GM21619 (cell line): Measurements from ENCODE around the gene CDCA3.

Experiments used
- ATAC-seq: cut with Tn5 transposase; IDR thresholded peaks from one replicate; pipeline ENCODE4 v1.9.1; 2021; ENCODE audit not compliant: unreplicated experiment

Gene CDCA3

GRCh38 chr12:6833189-6833890 lies 17.7 kb downstream of the CDCA3 start:
- no peak for ATAC-seq

GRCh38 chr12:6832125-6832524 lies 19.0 kb downstream of the CDCA3 start:
- ATAC-seq: no peak

GRCh38 chr12:6831450-6831995 lies 19.6 kb downstream of the CDCA3 start:
- no peak for ATAC-seq

GRCh38 chr12:6830999-6831398 lies 20.1 kb downstream of the CDCA3 start:
- no peak for ATAC-seq

DNA sequence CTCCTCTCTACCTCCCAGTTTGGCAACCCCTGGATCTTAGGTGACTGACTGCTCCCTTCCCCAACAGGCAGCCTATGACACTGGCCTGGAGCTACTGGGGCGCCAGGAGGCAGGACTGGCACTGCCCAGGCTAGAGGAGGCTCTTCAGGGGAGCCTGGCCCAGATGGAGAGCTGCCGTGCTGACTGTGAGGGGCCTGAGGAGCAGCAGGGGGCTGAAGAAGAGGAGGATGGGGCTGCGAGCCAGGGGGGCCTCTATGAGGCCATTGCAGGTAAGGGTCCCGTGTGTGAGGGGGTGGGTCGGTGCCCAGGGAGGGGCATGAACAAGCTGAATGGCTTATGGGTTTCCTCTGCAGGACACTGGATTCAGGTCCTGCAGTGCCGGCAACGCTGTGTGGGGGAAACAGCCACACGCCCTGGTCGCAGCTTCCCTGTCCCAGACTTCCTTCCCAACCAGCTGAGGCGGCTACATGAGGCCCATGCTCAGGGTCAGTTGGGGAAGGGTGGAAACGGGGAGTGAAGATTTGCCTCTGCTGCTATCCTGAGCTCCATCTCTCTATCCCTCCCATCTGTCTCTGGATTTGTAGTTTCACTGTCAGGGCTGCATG lies 20.7 kb downstream of the CDCA3 start:
- no peak for ATAC-seq

DNA sequence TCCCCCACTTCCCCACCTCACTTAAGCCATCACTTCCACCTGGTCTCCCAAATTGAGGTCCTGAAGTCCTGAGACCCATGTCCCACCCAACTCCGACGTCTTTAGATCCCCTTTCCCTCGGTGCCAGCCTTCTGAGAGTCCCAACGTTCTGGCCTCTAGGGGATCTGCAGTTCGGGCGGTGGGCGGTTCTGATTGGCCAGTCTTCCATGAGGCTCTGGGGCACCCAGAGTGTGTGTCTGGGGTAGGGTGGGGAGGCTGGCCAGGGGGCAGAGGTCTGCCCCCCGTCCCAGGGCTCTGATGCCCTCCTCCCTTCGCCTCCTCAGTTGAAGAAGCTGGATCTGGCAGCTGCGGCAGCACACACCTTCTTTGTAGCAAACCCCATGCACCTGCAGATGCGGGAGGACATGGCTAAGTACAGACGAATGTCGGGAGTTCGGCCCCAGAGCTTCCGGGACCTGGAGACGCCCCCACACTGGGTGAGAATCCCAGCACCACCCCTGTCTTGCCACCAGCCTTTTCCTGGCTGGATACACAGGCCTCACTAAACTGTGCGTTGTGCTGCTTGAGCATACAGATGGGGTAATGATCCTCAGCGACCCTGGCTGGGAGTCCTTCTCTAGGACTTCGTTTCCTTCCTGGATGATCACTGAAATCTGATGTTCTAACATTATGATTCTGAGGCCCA lies 21.4 kb downstream of the CDCA3 start:
- ATAC-seq: no peak

DNA sequence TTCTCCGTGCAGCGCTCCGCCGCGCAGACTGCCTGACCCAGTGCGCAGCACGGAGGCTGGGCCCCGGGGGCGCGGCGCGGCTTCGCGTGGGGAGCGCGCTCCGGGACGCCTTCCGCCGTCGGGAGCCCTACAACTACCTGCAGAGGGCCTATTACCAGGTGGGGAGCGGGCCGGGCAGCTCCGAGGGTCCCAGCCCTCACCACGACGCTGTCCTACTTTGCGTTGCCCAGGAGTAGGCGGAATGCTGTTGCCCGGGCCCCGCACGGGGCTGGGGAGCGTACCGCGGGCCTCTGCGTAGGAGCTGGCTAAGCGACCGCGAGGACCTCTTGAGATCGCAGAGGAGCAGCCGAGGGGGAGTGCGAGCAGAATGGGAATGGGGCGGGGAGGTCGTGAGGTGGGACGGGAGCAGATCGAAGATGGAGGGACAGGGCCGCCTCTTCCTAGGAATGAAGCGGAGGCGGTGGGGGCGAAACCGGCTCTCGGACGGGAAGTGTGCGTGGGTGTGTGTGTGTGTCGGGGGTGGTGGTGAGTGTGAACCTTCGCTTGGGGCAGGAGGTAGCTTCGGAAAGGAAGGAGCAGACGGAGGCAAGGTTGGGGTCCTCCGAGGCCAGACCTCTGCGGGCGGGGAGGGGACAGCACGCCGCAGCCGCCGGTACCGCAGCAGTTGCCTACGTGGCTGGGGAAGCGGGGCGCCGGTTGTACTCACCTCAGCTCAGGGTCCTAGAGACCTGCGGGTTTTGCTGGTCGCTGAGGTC lies 22.1 kb downstream of the CDCA3 start:
- ATAC-seq: no peak

DNA sequence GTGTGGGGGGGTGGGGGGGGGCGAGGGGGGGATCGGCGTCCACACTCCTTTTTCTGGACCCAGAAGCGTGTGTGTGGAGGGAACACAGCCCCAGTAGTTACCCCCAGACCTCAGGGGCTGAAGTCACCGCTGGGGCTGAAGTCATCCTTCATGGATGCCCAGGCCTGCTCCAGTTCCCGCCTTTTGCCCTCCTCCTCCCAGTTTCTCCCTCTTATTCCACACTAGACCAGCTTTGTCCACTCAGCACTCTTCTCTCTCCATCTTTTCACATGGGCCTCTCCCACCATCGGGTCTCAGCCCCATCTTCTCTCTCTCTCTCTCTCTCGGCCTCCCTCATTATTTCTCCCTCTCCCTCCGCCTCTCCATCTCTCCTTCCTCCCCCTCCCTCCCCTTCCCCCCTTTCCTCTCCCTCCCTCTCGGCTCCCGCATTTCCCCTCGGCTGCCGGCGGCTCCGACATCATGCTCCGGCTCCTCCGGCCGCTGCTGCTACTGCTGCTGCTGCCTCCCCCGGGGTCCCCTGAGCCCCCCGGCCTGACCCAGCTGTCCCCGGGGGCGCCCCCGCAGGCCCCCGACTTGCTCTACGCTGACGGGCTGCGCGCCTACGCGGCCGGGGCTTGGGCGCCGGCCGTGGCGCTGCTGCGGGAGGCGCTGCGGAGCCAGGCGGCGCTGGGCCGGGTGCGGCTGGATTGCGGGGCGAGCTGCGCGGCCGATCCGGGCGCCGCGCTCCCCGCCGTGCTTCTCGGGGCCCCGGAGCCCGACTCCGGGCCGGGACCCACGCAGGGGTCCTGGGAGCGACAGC lies 22.9 kb downstream of the CDCA3 start, which contains the start of gene P3H3:
Gene P3H3 (plus strand): TSS at position 426 of the 799 bp plus-strand sequence. CDS start 34 bp downstream, at position 460.
- ATAC-seq: no peak

DNA sequence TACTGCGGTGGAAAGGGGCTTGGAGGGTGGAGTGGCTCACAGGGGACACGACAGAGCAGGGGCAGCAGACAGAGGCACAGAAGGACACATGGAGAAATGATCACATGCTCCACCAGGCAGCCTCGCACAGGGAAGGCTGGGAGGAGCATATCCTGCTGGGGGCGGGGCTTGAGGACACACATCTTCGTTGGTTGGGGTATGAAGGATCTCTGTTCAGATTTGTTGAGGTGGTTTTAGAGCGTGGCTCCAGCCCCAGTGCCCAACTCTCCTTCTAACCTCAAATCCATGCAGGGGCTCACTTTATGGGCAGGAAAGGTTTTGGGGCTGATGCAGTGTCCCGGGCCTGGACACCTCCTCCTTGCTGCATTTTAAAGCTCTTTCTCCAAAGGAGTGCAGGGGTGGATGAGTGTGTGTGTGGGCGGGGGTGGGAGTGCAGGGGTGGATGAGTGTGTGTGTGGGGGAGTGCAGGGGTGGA lies 23.6 kb downstream of the CDCA3 start:
- ATAC-seq: no peak

DNA sequence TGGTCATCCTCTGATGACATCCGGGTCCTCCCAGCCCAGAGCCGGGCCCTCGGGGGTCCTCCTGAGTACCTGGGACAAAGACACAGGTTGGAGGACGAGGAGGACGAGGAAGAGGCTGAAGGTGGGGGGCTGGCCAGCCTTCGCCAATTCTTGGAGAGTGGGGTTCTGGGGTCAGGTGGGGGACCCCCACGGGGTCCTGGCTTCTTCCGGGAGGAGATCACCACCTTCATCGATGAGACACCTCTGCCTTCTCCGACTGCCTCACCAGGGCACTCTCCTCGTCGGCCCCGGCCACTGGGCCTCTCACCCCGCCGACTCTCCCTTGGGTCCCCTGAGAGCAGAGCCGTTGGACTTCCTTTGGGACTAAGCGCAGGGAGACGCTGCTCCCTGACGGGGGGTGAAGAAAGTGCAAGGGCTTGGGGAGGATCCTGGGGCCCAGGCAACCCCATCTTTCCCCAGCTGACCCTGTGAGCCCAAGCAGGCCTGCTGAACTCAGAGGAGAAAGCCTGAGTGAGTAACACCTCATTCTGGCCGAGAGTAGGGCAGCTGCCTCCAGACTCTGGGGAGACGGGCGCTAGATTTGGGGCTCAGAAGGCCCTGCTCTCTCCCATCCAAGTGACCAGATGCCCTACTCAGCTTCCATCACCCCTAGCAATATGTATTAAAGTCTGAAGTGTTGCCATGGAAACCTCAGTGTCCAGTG lies 24.2 kb downstream of the CDCA3 start:
- ATAC-seq: no peak

GRCh38 chr12:6826125-6826733 lies 24.9 kb downstream of the CDCA3 start:
- ATAC-seq: no peak

DNA sequence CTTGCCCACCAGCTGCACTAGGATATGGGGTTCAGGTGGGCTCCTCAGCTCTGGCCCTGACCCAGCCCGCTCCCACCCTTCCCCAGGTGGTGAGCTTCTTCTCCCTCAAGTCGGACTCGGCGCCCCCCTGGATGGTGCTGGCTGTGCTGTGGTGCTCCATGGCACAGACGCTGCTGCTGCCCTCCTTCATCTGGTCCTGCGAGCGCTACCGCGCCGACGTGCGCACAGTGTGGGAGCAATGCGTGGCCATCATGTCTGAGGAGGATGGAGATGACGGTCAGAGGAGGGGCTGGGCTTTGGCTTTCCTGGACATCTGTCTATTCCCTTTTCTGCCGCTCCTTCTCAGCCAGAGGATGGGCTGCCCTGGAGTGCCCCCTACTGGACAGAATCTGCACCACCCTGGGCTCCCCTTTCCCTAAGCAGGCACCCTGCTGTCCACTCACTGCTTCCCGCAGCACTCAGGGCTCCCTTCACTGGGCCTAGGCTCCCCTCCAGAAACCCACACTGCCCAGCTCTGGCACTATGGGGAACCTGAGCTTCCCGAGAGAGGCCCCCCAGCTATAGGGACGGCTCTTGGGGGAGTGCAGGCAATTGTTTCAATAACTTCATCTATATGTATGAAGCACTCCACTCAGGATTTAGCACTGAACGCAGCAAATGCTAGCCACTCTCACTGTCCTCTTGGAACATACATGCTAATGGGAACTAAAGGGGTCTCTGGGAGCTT lies 25.5 kb downstream of the CDCA3 start:
- no peak for ATAC-seq

DNA sequence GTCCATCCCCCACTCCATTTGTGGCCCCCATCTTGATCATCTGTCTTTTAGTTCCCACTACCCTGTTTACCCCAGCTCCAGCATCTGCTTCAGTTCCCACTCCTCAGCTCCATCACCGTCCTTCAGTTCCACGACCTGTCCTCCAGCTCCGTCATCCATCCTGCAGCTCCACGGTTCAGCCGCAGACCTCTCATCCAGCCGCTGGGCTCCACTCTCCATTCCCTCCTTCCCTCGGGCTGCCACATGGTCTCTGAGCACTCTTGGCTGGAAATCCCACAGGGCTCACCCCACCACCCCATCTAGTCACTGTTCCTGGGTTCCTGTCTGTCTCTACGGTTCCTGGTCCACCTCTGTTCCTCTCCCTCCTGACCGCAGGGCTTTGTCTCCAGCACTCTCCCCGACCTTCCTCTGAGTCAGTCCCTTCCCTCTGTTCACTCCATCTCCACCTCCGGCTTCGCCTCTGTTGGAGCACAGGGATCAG lies 26.1 kb downstream of the CDCA3 start:
- ATAC-seq: no peak

- no peak for ATAC-seq
These were observed 26.9 kb downstream of the CDCA3 start for GRCh38 chr12:6824085-6824775.

DNA sequence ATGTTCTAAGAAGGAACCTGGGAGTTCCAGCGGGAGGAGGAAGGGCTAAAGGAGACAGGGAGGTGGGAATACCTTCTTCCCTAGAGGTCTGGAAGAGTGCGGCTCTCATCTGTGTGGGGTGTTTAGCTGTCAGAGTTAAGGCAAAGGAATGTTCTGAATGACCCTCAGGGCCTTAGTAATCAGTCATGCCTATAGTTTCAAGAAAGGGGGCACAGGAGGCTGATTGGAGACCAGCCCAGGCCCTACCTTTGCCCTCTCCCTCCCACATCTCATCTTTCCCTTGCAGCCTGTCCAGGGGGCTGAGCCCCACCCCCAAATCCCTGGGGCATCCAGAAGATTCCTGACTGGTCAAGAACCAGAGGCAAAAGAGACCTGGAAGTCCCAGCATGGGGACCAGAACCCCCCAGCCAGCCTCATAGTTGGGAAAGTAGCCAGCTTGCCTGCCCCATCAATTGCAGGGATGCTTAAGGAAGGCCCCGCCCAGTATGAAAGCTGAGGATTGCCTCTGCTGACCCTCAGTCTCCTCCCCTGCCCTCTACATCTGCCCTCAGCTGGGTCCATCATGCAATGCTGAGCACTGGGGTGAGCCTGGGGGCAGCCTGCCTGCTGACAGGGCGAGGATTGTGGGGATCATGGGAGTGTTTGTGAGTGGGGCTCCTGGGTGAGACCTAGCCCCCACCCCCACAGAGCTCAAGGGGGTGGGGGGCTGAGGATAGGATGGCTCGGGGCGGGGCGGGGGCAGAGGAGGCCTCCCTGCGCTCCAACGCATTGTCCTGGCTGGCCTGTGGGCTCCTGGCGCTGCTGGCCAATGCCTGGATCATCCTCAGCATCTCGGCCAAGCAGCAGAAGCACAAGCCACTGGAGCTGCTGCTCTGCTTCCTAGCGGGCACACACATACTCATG lies 27.7 kb downstream of the CDCA3 start:
- no peak for ATAC-seq

DNA sequence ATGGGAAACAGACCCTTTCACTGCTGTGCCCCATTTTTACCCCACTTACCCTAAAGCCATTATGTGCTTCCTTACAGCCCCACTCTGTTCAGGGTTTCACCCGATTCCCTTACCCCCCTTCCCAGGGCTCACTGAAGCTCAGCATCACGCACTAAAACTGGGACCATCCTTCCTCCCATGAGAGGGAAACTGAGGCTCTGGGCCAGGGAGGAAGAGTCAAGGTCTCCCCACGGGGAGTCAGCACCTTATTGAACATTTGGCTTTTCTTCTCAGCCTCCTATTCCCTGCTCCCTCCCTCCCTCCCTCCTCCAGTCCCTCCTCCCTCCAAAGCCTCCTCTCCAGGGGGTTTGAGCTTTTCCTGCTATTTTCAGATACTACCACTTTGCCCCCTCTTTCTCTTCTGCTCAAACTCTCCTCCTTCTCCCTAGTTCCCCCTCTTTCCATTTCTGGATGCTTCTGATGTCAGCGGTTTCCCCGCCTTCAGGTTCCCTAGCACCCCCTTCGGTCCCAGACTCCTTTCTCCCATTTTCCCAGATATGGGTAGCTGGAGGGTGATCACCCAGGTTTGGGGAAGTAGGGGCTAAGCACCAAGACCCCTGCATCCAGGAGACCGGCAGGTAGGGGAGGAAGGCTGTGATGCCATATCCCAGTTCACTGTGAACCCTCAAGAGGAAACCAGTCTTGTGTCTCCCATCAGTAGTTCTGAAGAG lies 28.5 kb downstream of the CDCA3 start:
- ATAC-seq: no peak
